GM19397 (cell line): ENCODE data around the gene STK11.

ENCODE experiments used
- ATAC-seq: cut with Tn5 transposase; IDR thresholded peaks from one replicate; pipeline ENCODE4 v1.9.1; 2021; ENCODE audit warnings: mild to moderate bottlenecking, moderate library complexity; ENCODE audit not compliant: unreplicated experiment

The STK11 gene

DNA sequence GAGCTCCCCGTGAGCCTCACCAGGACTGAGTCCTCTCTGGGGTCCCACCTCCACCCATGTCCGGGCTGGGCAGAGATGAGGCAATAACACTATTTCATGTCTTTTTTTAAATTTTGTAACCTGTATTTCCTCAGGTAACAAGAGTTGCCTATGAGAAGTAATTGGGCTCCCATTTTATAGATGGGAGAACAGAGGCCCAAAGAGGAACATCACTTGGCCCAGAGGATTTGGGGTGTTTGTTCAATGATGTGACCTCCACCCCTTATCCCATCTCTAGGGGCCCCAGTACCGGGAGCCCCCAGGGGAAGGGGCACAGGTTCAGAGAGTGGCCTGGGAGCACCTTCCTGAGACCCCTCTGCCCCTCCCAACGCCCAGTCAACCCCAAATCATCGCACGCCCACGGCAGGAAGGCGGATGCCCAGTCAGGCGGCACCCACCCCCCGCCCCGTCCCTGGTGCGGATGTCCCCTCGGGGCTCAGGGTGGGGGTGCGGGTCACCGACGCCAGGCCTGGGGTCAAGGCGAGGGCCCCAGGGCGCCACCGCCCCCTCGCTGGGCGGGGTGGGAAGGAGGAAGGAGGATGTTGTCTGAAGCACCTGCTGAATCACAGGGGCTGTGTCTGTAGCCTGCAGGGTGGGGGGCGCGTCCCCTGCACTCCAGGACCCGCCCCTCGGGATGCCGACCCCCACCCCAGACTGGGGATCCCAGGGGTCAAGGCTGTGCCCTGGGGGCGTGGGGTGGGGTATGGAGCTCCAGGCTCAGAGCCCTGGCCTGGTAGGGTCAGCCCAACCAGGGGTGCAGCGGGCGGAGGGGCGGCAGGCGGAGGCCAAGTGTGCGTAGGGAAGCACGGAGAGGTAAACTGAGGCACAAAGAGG, 54.5 kb downstream of the STK11 start:
- peak; percentile 3 for ATAC-seq

GRCh38 chr19:1260749-1261537, 55.4 kb downstream of the STK11 start:
- peak; percentile 67 for ATAC-seq

DNA sequence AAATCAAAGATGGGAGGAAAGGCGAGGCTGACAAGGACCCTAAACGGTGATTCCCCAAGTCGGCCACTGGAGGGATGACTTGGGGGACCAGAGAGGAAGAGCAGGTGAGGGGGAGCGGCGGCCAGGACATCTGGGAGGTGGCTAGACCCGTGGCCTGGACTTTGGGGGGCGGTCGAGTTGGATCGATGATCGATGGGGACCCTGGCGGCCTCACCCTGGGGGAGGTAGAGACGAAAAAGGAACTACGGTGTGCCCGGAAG, 55.9 kb downstream of the STK11 start:
- no peak for ATAC-seq

DNA sequence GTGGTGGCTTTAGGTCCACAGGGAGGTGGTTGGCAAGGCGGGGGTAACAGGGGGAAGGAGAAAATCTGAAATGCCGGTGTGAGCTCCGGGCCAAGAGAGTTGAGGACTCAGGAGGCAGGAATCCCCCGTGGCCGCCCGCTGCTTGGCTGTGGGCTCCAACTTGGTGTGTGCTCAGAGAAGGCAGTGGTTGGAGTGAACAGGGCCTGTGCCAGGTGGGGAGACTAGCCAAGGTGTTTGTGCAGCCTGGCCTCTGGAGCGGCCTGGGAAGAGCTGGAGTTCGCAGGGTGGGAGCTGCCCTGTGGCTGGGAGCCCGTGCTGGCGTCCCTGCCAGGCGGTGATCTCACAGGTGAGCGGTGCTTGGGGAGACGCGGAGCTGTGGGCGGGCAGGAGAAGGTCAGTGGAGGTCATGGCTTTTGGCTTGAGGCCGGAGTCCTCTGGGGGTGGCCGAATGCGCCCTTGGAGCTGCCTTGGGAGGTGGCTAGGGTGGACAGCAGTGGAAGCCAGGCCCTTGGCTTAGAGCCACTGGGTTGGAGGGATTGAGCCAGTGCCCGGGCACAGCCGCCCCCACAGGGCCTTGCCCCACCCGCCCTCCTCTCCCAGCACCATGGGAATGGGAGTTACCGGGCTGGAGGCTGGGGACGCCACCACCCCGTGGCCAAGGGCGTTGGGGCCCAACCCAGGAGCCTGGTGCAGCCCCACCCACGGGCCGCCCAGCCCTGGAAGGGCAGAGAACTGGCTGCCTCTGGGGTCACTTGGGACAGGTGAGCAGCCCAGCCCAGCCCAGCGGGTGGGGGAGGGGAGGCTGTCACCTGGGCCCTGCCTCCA, 56.4 kb downstream of the STK11 start:
- ATAC-seq = no peak

DNA sequence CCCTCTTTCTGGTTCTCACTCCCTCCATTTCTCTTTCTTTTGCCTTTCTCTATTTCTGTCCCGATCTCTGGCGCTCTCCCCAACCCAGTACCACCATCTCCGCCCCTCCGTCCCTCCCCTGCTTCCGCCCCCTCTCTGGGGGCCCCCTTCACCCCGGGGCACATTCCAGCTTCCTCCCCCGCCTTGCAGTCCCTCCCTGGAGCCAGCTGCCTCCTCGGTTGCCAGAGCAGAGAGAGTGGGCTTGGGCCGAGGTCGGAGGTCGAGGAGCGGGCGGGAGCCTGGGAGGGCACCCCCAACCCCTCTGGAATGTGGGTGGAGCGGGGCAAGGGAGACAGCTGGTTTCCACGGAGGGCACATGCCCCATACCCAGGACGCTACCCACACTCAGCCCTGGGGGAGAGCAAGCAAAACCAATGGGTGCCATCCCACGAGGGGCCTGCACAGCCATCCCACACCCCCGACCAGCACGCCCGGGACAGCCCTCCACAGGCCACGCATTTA, 57.1 kb downstream of the STK11 start:
- ATAC-seq = no peak

- ATAC-seq = no peak
Measured at GRCh38 chr19:1263188-1263587, 57.6 kb downstream of the STK11 start.

GRCh38 chr19:1264801-1265614, 59.4 kb downstream of the STK11 start:
- ATAC-seq = no peak

DNA sequence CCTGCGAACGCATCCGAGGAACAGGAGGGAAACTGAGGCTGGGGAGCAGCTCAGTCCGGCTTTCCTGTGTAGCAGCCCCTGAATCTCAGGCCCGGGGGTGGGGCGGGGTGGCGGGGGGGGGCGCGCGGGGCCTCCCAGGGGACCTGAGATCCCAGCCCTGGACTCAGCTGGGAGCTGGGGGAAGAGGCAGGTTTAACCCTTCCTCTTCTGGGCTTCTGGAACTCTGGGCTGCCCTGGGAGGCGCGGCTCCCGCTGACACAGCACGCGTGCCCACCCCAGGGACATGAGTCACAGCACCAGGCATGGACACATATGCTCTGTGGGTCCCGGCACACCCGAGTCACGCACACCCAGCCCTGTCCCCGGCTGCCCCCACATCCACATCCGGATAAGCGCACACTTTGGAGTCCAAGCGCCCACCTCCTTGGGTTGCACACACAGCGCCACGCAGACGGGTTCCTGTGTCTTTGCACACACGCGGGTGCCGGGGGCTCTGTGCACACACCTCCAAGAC, 60.1 kb downstream of the STK11 start:
- ATAC-seq = no peak

GRCh38 chr19:1266129-1266915, 60.7 kb downstream of the STK11 start:
- ATAC-seq = peak; percentile 33

- peak; percentile 17 for ATAC-seq
Measured at GRCh38 chr19:1266916-1267476, 61.4 kb downstream of the STK11 start.

DNA sequence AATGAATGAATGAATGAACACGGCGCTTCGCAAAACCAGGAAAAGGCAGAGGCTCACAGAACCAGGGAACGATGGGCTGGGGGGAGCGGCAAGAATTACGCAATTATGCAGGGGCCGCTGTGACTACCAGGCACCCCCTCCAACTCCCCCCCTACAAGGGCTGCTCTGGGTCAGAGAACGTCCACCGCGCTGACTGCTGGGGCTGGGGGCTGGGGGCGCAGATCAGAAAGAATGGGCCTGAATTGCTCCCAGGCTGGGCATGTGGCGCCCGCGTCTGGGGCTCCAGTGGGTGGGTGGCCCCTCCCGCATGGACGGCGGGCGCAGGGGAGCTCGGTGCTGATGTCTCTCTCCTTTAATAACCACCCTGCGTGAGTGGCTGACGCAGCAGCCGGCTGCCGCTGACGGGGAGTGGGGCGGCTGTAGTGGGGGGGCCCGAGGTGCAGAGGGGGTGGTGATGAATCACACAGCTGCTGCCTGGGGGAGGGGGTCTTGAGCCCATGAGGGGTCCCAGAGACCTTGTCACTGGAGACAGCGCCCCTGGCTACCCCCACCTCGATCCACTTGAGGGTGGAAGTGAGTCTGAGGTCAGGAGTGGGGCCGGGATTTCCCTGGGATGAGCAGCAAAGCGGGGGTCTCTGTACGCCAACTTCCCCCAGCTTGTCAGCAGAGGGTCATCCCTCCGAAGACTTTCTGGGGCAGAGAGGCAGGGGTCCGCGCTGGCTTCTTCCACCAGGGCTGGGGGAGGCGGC, 62.1 kb downstream of the STK11 start:
- no peak for ATAC-seq

DNA sequence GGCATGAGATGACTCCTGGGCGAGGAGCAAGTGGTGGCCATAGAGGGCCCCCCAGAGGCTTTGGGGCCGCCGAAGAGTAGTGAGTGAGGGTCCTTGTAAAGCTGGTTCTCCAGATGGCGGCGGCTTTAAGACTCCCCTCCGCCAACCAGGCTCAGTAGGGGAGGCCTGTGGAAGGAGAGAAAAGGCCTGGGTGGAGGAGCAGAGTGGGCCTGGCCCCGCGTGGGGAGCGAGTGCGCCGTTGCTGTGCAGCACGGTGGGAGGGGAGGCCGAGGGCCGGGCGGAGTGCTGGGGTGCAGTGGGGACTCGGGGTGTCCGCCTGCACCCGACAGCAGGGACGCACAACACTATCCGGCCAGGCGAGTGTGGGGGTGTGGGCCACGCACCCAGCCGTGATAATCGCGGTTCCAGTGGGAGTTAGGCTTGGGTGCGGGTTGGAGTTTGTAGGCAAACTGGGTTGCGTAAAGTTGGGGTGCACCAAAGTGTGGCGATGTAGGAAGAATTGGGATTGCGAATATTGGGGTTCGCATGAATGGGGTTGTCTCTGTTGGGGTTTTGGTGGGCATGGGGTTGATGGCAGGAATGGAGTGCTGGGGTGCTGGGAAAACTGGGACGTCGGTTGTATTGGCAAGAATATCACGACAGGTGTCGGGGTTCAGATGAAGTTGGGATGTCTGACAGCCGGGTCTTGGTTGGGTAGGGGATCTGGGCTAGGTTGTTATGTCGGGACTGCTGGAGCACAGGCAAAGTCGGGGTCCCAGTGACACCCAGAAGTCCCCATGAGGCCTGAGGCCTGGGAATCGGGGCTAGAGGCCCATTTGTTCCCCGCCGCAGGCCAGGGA, 62.9 kb downstream of the STK11 start:
- no peak for ATAC-seq

GRCh38 chr19:1269065-1269477, 63.5 kb downstream of the STK11 start, which contains the start of gene CIRBP:
CIRBP (plus strand) TSS chr19:1269332; CDS start chr19:1270934, 1,602 bp downstream.
- peak; percentile 46 for ATAC-seq

GRCh38 chr19:1269478-1270212, 64.1 kb downstream of the STK11 start:
- ATAC-seq = peak; percentile 31

DNA sequence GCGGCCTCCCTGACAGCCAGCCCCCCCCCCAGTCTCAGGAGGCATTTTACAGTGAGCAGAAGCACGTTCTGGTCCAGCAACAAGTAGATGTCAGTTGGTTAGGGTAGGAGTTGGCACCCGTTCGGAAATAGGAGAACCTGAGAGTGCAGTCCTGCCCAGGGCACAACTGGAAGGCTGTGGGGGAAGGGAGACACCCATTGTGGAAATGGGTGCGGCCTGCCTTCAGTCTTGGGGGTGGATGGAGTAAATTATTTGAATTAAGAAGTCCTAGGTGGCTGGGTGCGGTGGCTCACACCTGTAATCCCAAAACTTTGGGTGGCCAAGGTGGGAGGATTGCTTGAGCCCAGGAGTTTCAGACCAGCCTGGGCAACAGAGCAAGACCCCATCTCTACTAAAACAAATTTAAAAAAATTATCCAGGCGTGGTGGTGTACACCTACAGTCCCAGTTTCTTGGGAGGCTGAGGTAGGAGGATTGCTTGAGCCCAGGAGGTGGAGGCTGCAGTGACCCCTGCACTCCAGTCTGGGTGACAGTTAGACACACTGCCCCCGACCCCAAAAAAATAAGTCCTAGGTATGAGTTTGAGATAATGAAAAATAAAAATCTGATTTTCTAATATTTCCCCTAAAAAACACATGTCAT, 64.8 kb downstream of the STK11 start:
- ATAC-seq = no peak

- no peak for ATAC-seq
Measured at GRCh38 chr19:1270854-1271527, 65.4 kb downstream of the STK11 start.
